ENCODE measurements around the gene UNK. TPM values are rescaled to one million over a fixed set of nuclear protein-coding genes. Genes with fewer than 3 reads are reported as not detected.

UNK gene
- total RNA-seq, 2 experiments from 2014 or later = 26.1 TPM

- POLR2A ChIA-PET = interaction anchor here (1.0 to 2.5 kb wide), 2 partner anchors 11 to 36 kb away, joined by 3 to 13 read pairs; no protein-coding TSS in a partner anchor
- peaks cover 1% of the 10 kb centered on the region for H3K4me1 Mint-ChIP-seq
- CTCF ChIA-PET = interaction anchor here (0.6 to 1.4 kb wide), 2 partner anchors 15 to 64 kb away, joined by 3 read pairs; no protein-coding TSS in a partner anchor
Measured at GRCh38 chr17:75812096-75813013, 27.7 kb downstream of the UNK start.

GRCh38 chr17:75813081-75814020 is 28.7 kb downstream of the UNK start:
- Mint-ChIP-seq H3K27me3 (no peaks in the 10 kb centered on the region), H3K4me3 (no peak overlapping the region), H3K27ac (no peak overlapping the region), H3K9me3 (no peaks in the 10 kb centered on the region), H3K36me3 (ENCODE audit: low read depth) (peaks cover 4% of the 10 kb centered on the region), H3K4me1 (peaks cover 1% of the 10 kb centered on the region)
- no peak for DNase-seq
- POLR2A ChIA-PET = interaction anchor here (0.6 to 2.5 kb wide), 4 partner anchors 10 to 37 kb away, joined by 3 to 13 read pairs (median 4); no protein-coding TSS in a partner anchor
- CTCF ChIA-PET = interaction anchor here (0.6 to 1.4 kb wide), 3 partner anchors 14 to 65 kb away, joined by 3 read pairs; no protein-coding TSS in a partner anchor

More at GRCh38 chr17:75812096-75813013, 27.7 kb downstream of the UNK start:
- H3K36me3 Mint-ChIP-seq (ENCODE audit: low read depth) = peaks cover 4% of the 10 kb centered on the region
- DNase-seq = no peak
- H3K27me3 Mint-ChIP-seq = no peaks in the 10 kb centered on the region
- H3K27ac Mint-ChIP-seq = no peak overlapping the region
- no peaks in the 10 kb centered on the region for H3K9me3 Mint-ChIP-seq
- no peak overlapping the region for H3K4me3 Mint-ChIP-seq

- H3K9me3 Mint-ChIP-seq = no peaks in the 10 kb centered on the region
- POLR2A ChIA-PET = interaction anchor here (0.6 to 2.5 kb wide), 5 partner anchors 9 to 39 kb away, joined by 3 to 13 read pairs (median 4); no protein-coding TSS in a partner anchor
Measured at GRCh38 chr17:75814021-75814395, 29.4 kb downstream of the UNK start.

DNA sequence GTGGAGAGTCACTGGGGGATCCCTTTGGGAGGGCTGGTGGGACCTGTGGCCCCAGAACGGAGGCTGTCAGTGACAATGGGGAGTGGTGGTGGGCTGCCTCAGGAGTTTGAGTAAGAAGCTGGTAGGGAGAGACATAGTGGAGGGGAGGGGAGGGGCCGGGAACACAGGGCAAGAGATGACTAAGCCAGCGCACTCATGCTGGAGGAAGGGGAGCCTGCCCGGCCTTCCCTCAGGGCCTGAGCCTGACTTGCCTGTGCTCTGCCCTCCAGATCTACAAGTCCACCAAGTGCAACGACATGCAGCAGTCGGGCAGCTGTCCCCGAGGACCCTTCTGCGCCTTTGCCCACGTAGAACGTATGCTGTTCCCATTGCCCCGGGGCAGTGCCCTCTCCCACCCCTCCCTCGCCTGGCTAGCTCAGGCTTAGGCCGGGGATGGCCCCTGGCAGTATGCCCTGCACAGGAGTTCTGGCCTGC is 30.3 kb downstream of the UNK start:
- peaks cover 9% of the 10 kb centered on the region for H3K4me1 Mint-ChIP-seq
- peaks cover 19% of the 10 kb centered on the region for H3K36me3 Mint-ChIP-seq (ENCODE audit: low read depth)
- no peak overlapping the region for H3K27ac Mint-ChIP-seq
- no peak overlapping the region for H3K4me3 Mint-ChIP-seq
- POLR2A ChIA-PET = interaction anchor here (0.9 to 2.5 kb wide), 5 partner anchors 8 to 40 kb away, joined by 3 to 13 read pairs (median 7); partner anchors contain the start of gene UNK
- H3K27me3 Mint-ChIP-seq = no peaks in the 10 kb centered on the region
- DNase-seq = no peak
- H3K9me3 Mint-ChIP-seq = no peaks in the 10 kb centered on the region
- CTCF ChIA-PET = interaction anchor here (0.6 to 1.8 kb wide), 5 partner anchors 11 to 214 kb away, joined by 3 to 5 read pairs (median 3); no protein-coding TSS in a partner anchor

More at GRCh38 chr17:75814021-75814395, 29.4 kb downstream of the UNK start:
- no peak overlapping the region for H3K27ac Mint-ChIP-seq
- H3K27me3 Mint-ChIP-seq = no peaks in the 10 kb centered on the region
- CTCF ChIA-PET = interaction anchor here (0.6 kb wide), 1 partner anchor 41 kb away, joined by 3 read pairs; no protein-coding TSS in a partner anchor
- no peak for DNase-seq
- H3K4me3 Mint-ChIP-seq = no peak overlapping the region
- peaks cover 11% of the 10 kb centered on the region for H3K36me3 Mint-ChIP-seq (ENCODE audit: low read depth)
- peaks cover 1% of the 10 kb centered on the region for H3K4me1 Mint-ChIP-seq

DNA sequence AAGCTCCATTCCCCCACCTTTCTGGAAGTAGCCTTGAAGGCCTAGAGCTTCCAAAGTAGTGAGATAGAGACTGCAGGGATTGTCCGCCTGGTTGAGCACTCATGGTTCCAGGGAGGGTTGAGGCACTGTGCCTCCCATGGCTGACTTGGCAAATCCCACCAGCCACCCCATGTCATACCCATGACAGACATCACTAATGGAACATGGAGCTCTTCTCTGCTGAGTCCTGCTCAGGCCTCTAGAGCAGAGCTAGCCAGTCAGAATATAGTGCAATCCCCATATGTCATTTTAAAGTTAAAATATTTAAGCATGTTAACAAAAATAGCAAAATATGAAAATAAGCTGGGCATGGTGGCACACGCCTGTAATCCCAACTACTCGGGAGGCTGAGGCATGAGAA is 30.8 kb downstream of the UNK start:
- no peaks in the 10 kb centered on the region for H3K9me3 Mint-ChIP-seq
- CTCF ChIA-PET = interaction anchor here (0.6 to 1.8 kb wide), 5 partner anchors 10 to 214 kb away, joined by 3 to 5 read pairs (median 3); partner anchors contain the start of gene SMIM5
- POLR2A ChIA-PET = interaction anchor here (0.9 to 2.5 kb wide), 5 partner anchors 8 to 41 kb away, joined by 3 to 13 read pairs (median 7); partner anchors contain the start of gene UNK
- no peak for DNase-seq
- no peak overlapping the region for H3K27ac Mint-ChIP-seq
- no peaks in the 10 kb centered on the region for H3K27me3 Mint-ChIP-seq
- peaks cover 19% of the 10 kb centered on the region for H3K36me3 Mint-ChIP-seq (ENCODE audit: low read depth)
- peaks cover 9% of the 10 kb centered on the region for H3K4me1 Mint-ChIP-seq
- H3K4me3 Mint-ChIP-seq = no peak overlapping the region

DNA sequence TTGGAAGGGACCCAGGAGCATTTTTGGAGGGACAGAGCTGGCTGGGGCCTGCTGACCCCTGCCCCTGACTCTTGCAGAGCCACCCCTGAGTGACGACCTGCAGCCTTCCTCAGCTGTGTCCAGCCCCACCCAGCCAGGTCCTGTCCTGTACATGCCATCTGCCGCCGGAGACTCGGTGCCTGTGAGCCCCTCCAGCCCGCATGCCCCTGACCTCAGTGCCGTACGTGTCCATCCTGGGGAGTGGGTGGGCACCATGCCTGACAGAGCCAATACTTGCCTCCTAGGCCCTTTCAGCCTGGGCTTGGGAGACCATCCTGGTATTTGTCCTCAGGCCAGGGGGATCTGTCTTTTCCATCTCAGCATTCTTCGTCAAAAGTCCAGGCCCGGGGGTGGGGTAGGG is 32.1 kb downstream of the UNK start:
- POLR2A ChIA-PET = interaction anchor here (2.0 to 2.7 kb wide), 2 partner anchors 11 to 37 kb away, joined by 7 to 11 read pairs; no protein-coding TSS in a partner anchor
- Mint-ChIP-seq H3K27me3 (no peaks in the 10 kb centered on the region), H3K36me3 (ENCODE audit: low read depth) (peaks cover 23% of the 10 kb centered on the region), H3K27ac (no peak overlapping the region), H3K9me3 (no peaks in the 10 kb centered on the region), H3K4me1 (peaks cover 15% of the 10 kb centered on the region), H3K4me3 (no peak overlapping the region)
- CTCF ChIA-PET = interaction anchor here (0.6 to 3.2 kb wide), 3 partner anchors 14 to 88 kb away, joined by 3 to 9 read pairs (median 8); no protein-coding TSS in a partner anchor
- no peak for DNase-seq

- Mint-ChIP-seq H3K4me1 (peaks cover 24% of the 10 kb centered on the region), H3K27ac (no peak overlapping the region), H3K4me3 (no peak overlapping the region), H3K9me3 (no peaks in the 10 kb centered on the region), H3K27me3 (no peaks in the 10 kb centered on the region), H3K36me3 (ENCODE audit: low read depth) (peaks cover 25% of the 10 kb centered on the region)
- CTCF ChIA-PET = interaction anchor here (2.5 to 3.2 kb wide), 2 partner anchors 13 to 64 kb away, joined by 8 to 9 read pairs; no protein-coding TSS in a partner anchor
- POLR2A ChIA-PET = interaction anchor here (2.7 kb wide), 1 partner anchor 10 kb away, joined by 11 read pairs; no protein-coding TSS in a partner anchor
- no peak for DNase-seq
Measured at GRCh38 chr17:75817571-75817970, 33.0 kb downstream of the UNK start.

DNA sequence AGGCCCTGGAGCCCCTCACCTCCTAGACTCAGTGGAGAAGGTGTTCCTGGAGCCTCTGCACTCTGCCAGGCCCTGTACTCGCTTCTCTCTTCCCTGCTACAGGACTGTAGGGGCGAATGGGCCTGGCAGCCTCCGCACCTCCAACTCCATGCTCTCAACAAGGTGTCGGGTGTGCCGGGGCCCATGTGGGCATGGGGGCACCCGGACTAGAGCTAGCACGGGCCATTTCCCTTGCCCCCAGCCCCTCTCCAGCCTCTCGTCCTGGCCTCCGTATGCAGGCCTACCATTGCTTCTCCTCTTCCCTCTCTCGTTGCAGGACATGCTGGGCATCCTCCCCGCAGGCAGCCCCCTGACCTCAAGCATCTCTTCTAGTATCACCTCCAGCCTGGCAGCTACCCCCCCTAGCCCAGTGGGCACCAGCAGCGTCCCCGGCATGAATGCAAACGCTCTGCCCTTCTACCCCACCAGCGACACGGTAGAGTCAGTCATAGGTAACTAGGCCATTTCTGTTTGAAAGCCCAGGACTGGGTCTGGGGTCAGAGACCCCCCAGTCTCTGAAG is 33.8 kb downstream of the UNK start:
- Mint-ChIP-seq H3K4me3 (no peak overlapping the region), H3K27ac (no peak overlapping the region), H3K36me3 (ENCODE audit: low read depth) (peaks cover 25% of the 10 kb centered on the region), H3K27me3 (no peaks in the 10 kb centered on the region), H3K4me1 (peaks cover 24% of the 10 kb centered on the region), H3K9me3 (no peaks in the 10 kb centered on the region)
- no peak for DNase-seq
- POLR2A ChIA-PET = interaction anchor here (0.9 to 2.7 kb wide), 5 partner anchors 9 to 40 kb away, joined by 3 to 11 read pairs (median 4); a partner anchor contains a TSS
- CTCF ChIA-PET = interaction anchor here (1.2 to 3.2 kb wide), 3 partner anchors 12 to 65 kb away, joined by 3 to 9 read pairs (median 8); no protein-coding TSS in a partner anchor

DNA sequence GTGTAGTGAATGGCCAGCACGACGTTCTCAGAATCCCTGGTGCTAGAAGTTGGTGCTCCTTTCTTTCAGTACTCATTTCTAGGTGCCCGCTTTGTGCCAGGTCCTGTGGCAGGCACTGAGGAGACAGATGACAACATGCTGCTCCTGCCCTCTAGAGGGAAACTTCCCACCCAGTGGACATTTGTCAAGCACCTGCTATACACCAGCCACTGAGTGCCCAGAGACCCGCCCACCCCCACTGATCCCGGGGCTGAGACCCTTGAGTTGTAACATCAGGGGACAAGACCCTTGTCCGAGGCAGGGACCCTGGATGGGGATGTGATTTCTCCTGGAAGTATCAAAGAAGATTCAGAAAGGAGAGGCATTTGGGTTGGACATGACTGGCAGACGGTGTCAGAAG is 34.5 kb downstream of the UNK start:
- ChIA-PET POLR2A (interaction anchor here (0.9 to 2.7 kb wide), 5 partner anchors 8 to 41 kb away, joined by 3 to 11 read pairs (median 4); a partner anchor contains a TSS), CTCF (interaction anchor here (1.2 to 3.2 kb wide), 3 partner anchors 12 to 66 kb away, joined by 3 to 9 read pairs (median 8); no protein-coding TSS in a partner anchor)
- Mint-ChIP-seq H3K9me3 (no peaks in the 10 kb centered on the region), H3K4me3 (no peak overlapping the region), H3K27ac (no peak overlapping the region), H3K27me3 (no peaks in the 10 kb centered on the region), H3K4me1 (peaks cover 24% of the 10 kb centered on the region), H3K36me3 (ENCODE audit: low read depth) (peaks cover 27% of the 10 kb centered on the region)
- DNase-seq = no peak

- Mint-ChIP-seq H3K9me3 (no peaks in the 10 kb centered on the region), H3K36me3 (ENCODE audit: low read depth) (peaks cover 26% of the 10 kb centered on the region), H3K4me1 (peaks cover 24% of the 10 kb centered on the region), H3K27ac (no peak overlapping the region), H3K27me3 (no peaks in the 10 kb centered on the region), H3K4me3 (no peak overlapping the region)
- no peak for DNase-seq
- CTCF ChIA-PET = interaction anchor here (3.2 kb wide), 1 partner anchor 66 kb away, joined by 9 read pairs; no protein-coding TSS in a partner anchor
- POLR2A ChIA-PET = interaction anchor here (1.4 to 15.1 kb wide), 2 partner anchors 13 to 43 kb away, joined by 4 to 190 read pairs; a partner anchor contains a TSS
Measured at GRCh38 chr17:75819678-75820077, 35.1 kb downstream of the UNK start.

Data from activated CD4-positive, alpha-beta memory T cell treated with anti-CD3 and anti-CD28 coated beads, Interleukin-2, amount 10 ng/mL, durations not matched to agents 7 days and 5 days (primary cell).